Naive thymus-derived CD4-positive, alpha-beta T cell (primary cell): ENCODE results near the gene IGFL3. TPM values are rescaled to one million over a fixed set of nuclear protein-coding genes. Genes with fewer than 3 reads are reported as not detected.
"Not testable (repeated sequence)": the region's sequence is repeated elsewhere in the genome, so short reads cannot be mapped to it uniquely, and the experiment has no call there.

Experiments used
- ATAC-seq: fragments of 150-1000 bp; cut with Tn5 transposase; 2 replicates; pipeline ENCODE4 v1.10.0; 2021; ENCODE audit warnings: mild to moderate bottlenecking, moderate library complexity
- CTCF ChIA-PET: fragments of 350-600 bp; sonication (Branson Sonifier 250); formaldehyde crosslinking; loops from one replicate; lab custom pipeline; 2021; ENCODE audit warnings: antibody characterized with exemption; lab: Charles Lee
- POLR2A ChIA-PET: fragments of 350-600 bp; sonication (Branson Sonifier 250); formaldehyde crosslinking; loops from one replicate; lab custom pipeline; 2021; ENCODE audit warnings: antibody characterized with exemption, inconsistent platforms; lab: Charles Lee
- DNase-seq, 9 donors: peaks; one replicate each; pipeline versions ENCODE4 v3.0.0 to v3.0.0-alpha.2; 2020 to 2022; ENCODE audit warnings: mixed read lengths in 1 of 9
- H3K27ac ChIP-seq: one replicate; pipeline ENCODE4 v1.7.0; 2013; ENCODE audit warnings: mild to moderate bottlenecking, low read depth, low read length, moderate library complexity
- H3K27me3 ChIP-seq, 2 donors: one replicate each; pipeline ENCODE4 v1.7.0; 2013; ENCODE audit warnings: low read length in 2 of 2, mild to moderate bottlenecking in 2 of 2, moderate library complexity in 2 of 2; ENCODE audit not compliant: control insufficient read depth in 2 of 2, insufficient read depth in 2 of 2
- H3K36me3 ChIP-seq, 3 experiments: 1 replicate in 2 of 3; 2 replicates in 1 of 3; pipeline ENCODE4 v1.7.0; 2013; ENCODE audit warnings: low read length in 3 of 3, mild to moderate bottlenecking in 3 of 3, moderate library complexity in 1 of 3; ENCODE audit not compliant: insufficient read depth in 3 of 3, control insufficient read depth in 2 of 3
- H3K4me1 ChIP-seq, 2 donors: one replicate each; pipeline ENCODE4 v1.7.0; 2013; ENCODE audit warnings: low read length in 2 of 2, mild to moderate bottlenecking in 2 of 2, moderate library complexity in 1 of 2; ENCODE audit not compliant: control insufficient read depth in 2 of 2, insufficient read depth in 2 of 2
- H3K4me3 ChIP-seq: 2 replicates; pipeline ENCODE4 v1.7.0; 2013; ENCODE audit warnings: mild to moderate bottlenecking, low read length
- H3K9me3 ChIP-seq, 3 experiments: 1 replicate in 2 of 3; 2 replicates in 1 of 3; pipeline ENCODE4 v1.7.0; 2013; ENCODE audit warnings: low read length in 3 of 3; ENCODE audit not compliant: control insufficient read depth in 2 of 3
- H3K27ac Mint-ChIP-seq, 9 donors: one replicate each; pipeline ENCODE4 v1.8.0; 2020 to 2022; ENCODE audit warnings: mixed read lengths in 9 of 9, mild to moderate bottlenecking in 8 of 9, moderate library complexity in 5 of 9, inconsistent platforms in 2 of 9
- H3K27me3 Mint-ChIP-seq, 5 donors: one replicate each; pipeline ENCODE4 v1.8.0; 2021 to 2022; ENCODE audit warnings: mixed read lengths in 5 of 5, mild to moderate bottlenecking in 1 of 5
- H3K36me3 Mint-ChIP-seq, 5 donors: one replicate each; pipeline ENCODE4 v1.8.0; 2020 to 2022; ENCODE audit warnings: mixed read lengths in 5 of 5, mild to moderate bottlenecking in 3 of 5, inconsistent platforms in 1 of 5
- H3K4me1 Mint-ChIP-seq, 7 donors: one replicate each; pipeline ENCODE4 v1.8.0; 2020 to 2022; ENCODE audit warnings: mixed read lengths in 7 of 7, mild to moderate bottlenecking in 3 of 7, inconsistent platforms in 1 of 7
- H3K4me3 Mint-ChIP-seq, 10 donors: one replicate each; pipeline ENCODE4 v1.8.0; 2020 to 2022; ENCODE audit warnings: mild to moderate bottlenecking in 10 of 10, mixed read lengths in 10 of 10, moderate library complexity in 6 of 10, inconsistent platforms in 2 of 10
- H3K9me3 Mint-ChIP-seq, 11 donors: one replicate each; pipeline ENCODE4 v1.8.0; 2020 to 2022; ENCODE audit warnings: mixed read lengths in 11 of 11, mild to moderate bottlenecking in 4 of 11, inconsistent platforms in 1 of 11, moderate library complexity in 1 of 11
- intact Hi-C, 2 donors: fragments of 100-400 bp; cut with micrococcal nuclease; formaldehyde crosslinking; loops; one replicate each; pipeline ENCODE4 v1.15.1; 2023
- polyA plus RNA-seq, 2 donors: library from polyadenylated mRNA; unstranded; fragments of 300-500 nt; fragmentation: Illumina TruSeq; gene quantifications; one replicate each; pipeline ENCODE4 v1.2.3, GENCODE V29; 2021
- total RNA-seq, 6 experiments: library from RNA in 5 of 6; stranded (reverse) in 5 of 6; gene quantifications; 1 replicate in 5 of 6; 2 replicates in 1 of 6; pipeline ENCODE4 v1.2.3 and lab custom pipeline; 2021 to 2026

Gene IGFL3
- total RNA-seq (not detected), polyA plus RNA-seq (not detected), total RNA-seq (lab: John Stamatoyannopoulos, UW) (not detected)

- ATAC-seq (no peak), DNase-seq (no peak)
- Mint-ChIP-seq H3K27ac (peak within 1 kb of the TSS in 1 of 9 donors; percentile 11), H3K36me3 (no peaks in the 10 kb centered on the region), H3K9me3 (no peaks in the 10 kb centered on the region), H3K4me1 (peaks cover 0 to 1% (median 0%) of the 10 kb centered on the region in 7 donors), H3K27me3 (peaks cover 36 to 56% (median 54%) of the 10 kb centered on the region in 5 donors), H3K4me3 (no peak within 1 kb of the TSS)
- no peaks in the 10 kb centered on the region for H3K4me1 ChIP-seq
- H3K27ac ChIP-seq = no peak within 1 kb of the TSS
- no peaks in the 10 kb centered on the region for H3K27me3 ChIP-seq
- POLR2A ChIA-PET = no interaction called here
- no peaks in the 10 kb centered on the region for H3K36me3 ChIP-seq
- intact Hi-C loops = no loop called here
- CTCF ChIA-PET = no interaction called here
- H3K4me3 ChIP-seq = no peak within 1 kb of the TSS
- H3K9me3 ChIP-seq = no peaks in the 10 kb centered on the region
Observed at GRCh38 chr19:46124638-46125115, at the start of gene IGFL3. IGFL3 (minus strand) TSS chr19:46124688; CDS start chr19:46124649, 39 bp downstream.

GRCh38 chr19:46173886-46174480 is 49.5 kb upstream of the IGFL3 start:
- Mint-ChIP-seq H3K4me1 (peaks cover 0 to 4% (median 0%) of the 10 kb centered on the region in 7 donors), H3K27me3 (peaks cover 41 to 68% (median 53%) of the 10 kb centered on the region in 5 donors), H3K9me3 (peaks cover 3 to 28% (median 7%) of the 10 kb centered on the region in 11 donors), H3K27ac (no peak overlapping the region), H3K4me3 (no peak overlapping the region), H3K36me3 (peaks cover 0 to 6% (median 0%) of the 10 kb centered on the region in 5 donors)
- CTCF ChIA-PET = no interaction called here
- Histone ChIP-seq H3K9me3 (no peaks in the 10 kb centered on the region), H3K27me3 (no peaks in the 10 kb centered on the region), H3K27ac (no peak overlapping the region), H3K4me1 (no peaks in the 10 kb centered on the region), H3K4me3 (no peak overlapping the region), H3K36me3 (no peaks in the 10 kb centered on the region)
- POLR2A ChIA-PET = no interaction called here
- intact Hi-C loops = no loop called here
- DNase-seq (no peak), ATAC-seq (no peak)

GRCh38 chr19:46162731-46163130 is 38.2 kb upstream of the IGFL3 start:
- CTCF ChIA-PET = no interaction called here
- DNase-seq = no peak
- Mint-ChIP-seq H3K36me3 (peaks cover 0 to 21% (median 0%) of the 10 kb centered on the region in 5 donors), H3K27me3 (peaks cover 22 to 72% (median 49%) of the 10 kb centered on the region in 5 donors), H3K9me3 (peaks cover 7 to 35% (median 20%) of the 10 kb centered on the region in 11 donors), H3K4me3 (no peak overlapping the region), H3K4me1 (peaks cover 0 to 1% (median 0%) of the 10 kb centered on the region in 7 donors), H3K27ac (no peak overlapping the region)
- intact Hi-C loops = no loop called here
- Histone ChIP-seq H3K9me3 (no peaks in the 10 kb centered on the region), H3K36me3 (no peaks in the 10 kb centered on the region), H3K4me1 (no peaks in the 10 kb centered on the region), H3K27me3 (no peaks in the 10 kb centered on the region), H3K4me3 (no peak overlapping the region), H3K27ac (no peak overlapping the region)
- no peak for ATAC-seq
- POLR2A ChIA-PET = no interaction called here

GRCh38 chr19:46161642-46162257 is 37.3 kb upstream of the IGFL3 start:
- Mint-ChIP-seq H3K27me3 (peaks cover 27 to 65% (median 48%) of the 10 kb centered on the region in 5 donors), H3K9me3 (peaks cover 7 to 35% (median 20%) of the 10 kb centered on the region in 11 donors), H3K36me3 (peaks cover 0 to 21% (median 0%) of the 10 kb centered on the region in 5 donors)
- H3K4me1 ChIP-seq, H3K36me3 ChIP-seq, DNase-seq, H3K4me3 ChIP-seq, H3K4me1 Mint-ChIP-seq, intact Hi-C loops, CTCF ChIA-PET, H3K27me3 ChIP-seq, H3K4me3 Mint-ChIP-seq, POLR2A ChIA-PET, H3K9me3 ChIP-seq, H3K27ac ChIP-seq, ATAC-seq, H3K27ac Mint-ChIP-seq: not testable (repeated sequence)

- CTCF ChIA-PET = no interaction called here
- no peak for ATAC-seq
- H3K27me3 Mint-ChIP-seq = peaks cover 29 to 69% (median 56%) of the 10 kb centered on the region in 5 donors
Observed at GRCh38 chr19:46160233-46160775, 35.8 kb upstream of the IGFL3 start.

GRCh38 chr19:46159418-46160232 is 35.1 kb upstream of the IGFL3 start:
- ChIA-PET POLR2A (no interaction called here), CTCF (no interaction called here)
- no peaks in the 10 kb centered on the region for H3K36me3 ChIP-seq
- H3K27ac ChIP-seq = no peak overlapping the region
- H3K9me3 ChIP-seq = no peaks in the 10 kb centered on the region
- DNase-seq (no peak), ATAC-seq (no peak)
- Mint-ChIP-seq H3K4me3 (no peak overlapping the region), H3K27me3 (peaks cover 29 to 70% (median 54%) of the 10 kb centered on the region in 5 donors), H3K36me3 (peaks cover 0 to 21% (median 0%) of the 10 kb centered on the region in 5 donors), H3K9me3 (peaks cover 7 to 35% (median 20%) of the 10 kb centered on the region in 11 donors), H3K27ac (no peak overlapping the region), H3K4me1 (peaks cover 0 to 1% (median 0%) of the 10 kb centered on the region in 7 donors)
- H3K4me1 ChIP-seq = no peaks in the 10 kb centered on the region
- intact Hi-C loops = no loop called here
- H3K4me3 ChIP-seq = no peak overlapping the region
- H3K27me3 ChIP-seq = no peaks in the 10 kb centered on the region

More at GRCh38 chr19:46160233-46160775, 35.8 kb upstream of the IGFL3 start:
- Mint-ChIP-seq H3K4me3 (no peak overlapping the region), H3K9me3 (peaks cover 7 to 35% (median 20%) of the 10 kb centered on the region in 11 donors), H3K4me1 (peaks cover 0 to 1% (median 0%) of the 10 kb centered on the region in 7 donors), H3K36me3 (peaks cover 0 to 21% (median 0%) of the 10 kb centered on the region in 5 donors), H3K27ac (no peak overlapping the region)
- Histone ChIP-seq H3K27ac (no peak overlapping the region), H3K9me3 (no peaks in the 10 kb centered on the region), H3K36me3 (no peaks in the 10 kb centered on the region), H3K27me3 (no peaks in the 10 kb centered on the region), H3K4me1 (no peaks in the 10 kb centered on the region), H3K4me3 (no peak overlapping the region)
- intact Hi-C loops = no loop called here
- DNase-seq = no peak
- POLR2A ChIA-PET = no interaction called here
